ENCODE data around the gene RINT1. TPM values are rescaled to one million over a fixed set of nuclear protein-coding genes. Genes with fewer than 3 reads are reported as not detected.

The RINT1 gene
- total RNA-seq, 1 donor from 2014 or later, result 13.5 TPM

DNA sequence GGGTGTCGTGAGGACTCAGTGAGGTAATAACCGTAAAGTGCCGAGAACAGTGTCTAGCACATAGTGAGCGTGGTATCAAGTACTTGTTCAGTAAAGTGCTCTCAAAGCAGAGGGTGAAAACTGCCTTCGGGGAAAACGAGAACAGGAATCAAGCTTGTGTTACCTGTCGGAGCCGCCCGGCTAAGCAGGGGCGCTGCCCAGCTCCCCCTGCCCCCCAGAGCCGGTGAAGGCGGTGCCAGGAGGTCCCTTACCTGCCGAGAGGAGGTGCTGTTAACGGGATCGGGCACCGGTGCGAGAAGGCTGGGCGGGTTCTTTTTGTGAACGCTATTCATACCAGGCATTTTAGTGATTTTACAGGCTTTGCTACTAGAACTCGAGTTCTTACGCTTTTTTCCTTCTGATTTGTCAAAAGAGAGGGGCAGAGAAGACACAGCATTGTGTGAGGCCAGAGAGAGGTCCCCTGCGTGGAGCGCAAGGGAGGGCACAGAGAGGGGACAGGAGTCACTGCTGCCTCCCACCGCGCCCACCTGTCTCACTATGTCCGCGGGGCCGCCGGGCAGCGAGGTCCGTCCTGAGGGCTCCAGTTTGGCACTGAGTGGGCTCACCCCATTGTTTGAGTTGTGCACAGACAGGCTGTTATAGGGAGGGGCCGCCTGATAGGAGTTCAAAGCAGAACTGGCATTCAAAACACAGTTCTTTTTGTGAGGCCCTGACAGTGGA lies 81.8 kb downstream of the RINT1 start:
- no peak overlapping the region for H3K4me3 ChIP-seq (ENCODE audit: low read depth, low read length)
- DNase-seq (ENCODE audit: low read depth), result no peak
- no peak for TF ChIP-seq CTCF (conservative IDR thresholded peaks at IDR 0.05; ENCODE audit: low read depth, low read length)

DNA sequence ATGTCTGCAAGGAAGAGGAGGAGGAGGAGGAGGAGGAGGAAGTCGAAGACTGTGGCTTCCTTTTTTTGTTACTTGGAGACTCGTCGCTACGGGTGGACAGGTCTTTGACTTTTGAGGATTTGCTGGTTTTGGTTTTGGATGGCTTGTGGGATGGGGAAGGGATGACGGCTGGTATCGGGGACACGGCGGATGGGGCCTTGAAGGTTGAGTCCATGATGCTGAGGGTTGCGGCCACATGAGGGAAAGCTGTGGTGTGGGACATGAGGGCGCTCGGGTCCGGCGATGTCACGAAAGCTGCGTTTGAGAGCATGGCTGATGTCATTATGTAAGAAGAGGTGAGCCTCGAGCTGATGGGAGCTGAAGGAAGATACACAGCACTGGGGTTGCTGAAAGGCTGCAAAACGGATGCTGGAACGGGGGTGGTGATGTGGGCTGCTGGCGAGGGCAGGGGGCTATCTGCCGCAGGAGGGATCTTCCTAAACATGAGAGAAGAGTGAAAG lies 82.4 kb downstream of the RINT1 start:
- TF ChIP-seq CTCF (conservative IDR thresholded peaks at IDR 0.05; ENCODE audit: low read depth, low read length), result no peak
- no peak overlapping the region for H3K4me3 ChIP-seq (ENCODE audit: low read depth, low read length)
- no peak for DNase-seq (ENCODE audit: low read depth)

Other genes starting within 250 kb of the RINT1 start
- 26.7 and 27.6 TPM in 2 replicates for gene SRPK2, start 143.3 kb upstream of the RINT1 start, total RNA-seq
- 28.3 and 30.2 TPM in 2 replicates for gene PUS7, start 9.9 kb upstream of the RINT1 start, total RNA-seq
- gene EFCAB10, start 49.3 kb downstream of the RINT1 start, total RNA-seq, result 0.07 TPM in 1 of 2 replicates, not detected in the other

Data from epithelial cell of proximal tubule (primary cell).